ENCODE measurements around the gene KDM4F. TPM values are rescaled to one million over a fixed set of nuclear protein-coding genes. Genes with fewer than 3 reads are reported as not detected.

The KDM4F gene
- total and polyA plus RNA-seq, 2 of the 8 experiments (the other 6 are each of a cell fraction or from before 2014, with no cell fraction given): not detected

DNA sequence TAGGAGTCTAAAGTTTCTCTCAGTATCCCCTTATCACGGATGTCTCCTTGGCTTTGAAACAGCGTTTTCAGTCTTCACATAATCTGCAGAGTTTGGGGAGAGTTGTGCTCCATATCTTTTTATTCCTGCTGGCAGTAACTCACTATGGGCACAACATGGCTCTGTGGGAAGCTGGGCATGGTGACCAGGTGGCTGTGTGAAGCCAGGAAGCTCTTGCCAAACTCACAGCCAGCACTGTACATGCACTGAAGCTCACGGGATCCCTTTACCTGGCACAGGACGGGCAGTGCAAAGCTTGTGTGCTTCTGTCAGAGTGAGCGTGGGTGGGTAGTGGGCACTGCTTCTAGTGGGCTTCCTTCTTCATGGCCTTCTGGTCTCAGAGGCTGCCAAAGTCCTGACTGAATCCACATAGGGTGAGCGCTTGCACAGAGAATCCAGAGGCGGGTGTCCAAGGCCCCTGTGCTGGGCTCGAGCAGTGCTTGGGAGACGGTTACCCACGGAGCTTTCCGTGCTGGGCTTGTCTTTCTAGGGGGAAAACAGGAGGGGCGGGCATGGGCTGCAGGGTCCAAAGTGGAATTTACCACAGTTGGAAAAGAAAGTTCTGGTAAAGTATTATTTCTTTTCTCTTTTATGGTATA lies 34.9 kb upstream of the KDM4F start (continued):
- TF ChIP-seq, protein P1, sequence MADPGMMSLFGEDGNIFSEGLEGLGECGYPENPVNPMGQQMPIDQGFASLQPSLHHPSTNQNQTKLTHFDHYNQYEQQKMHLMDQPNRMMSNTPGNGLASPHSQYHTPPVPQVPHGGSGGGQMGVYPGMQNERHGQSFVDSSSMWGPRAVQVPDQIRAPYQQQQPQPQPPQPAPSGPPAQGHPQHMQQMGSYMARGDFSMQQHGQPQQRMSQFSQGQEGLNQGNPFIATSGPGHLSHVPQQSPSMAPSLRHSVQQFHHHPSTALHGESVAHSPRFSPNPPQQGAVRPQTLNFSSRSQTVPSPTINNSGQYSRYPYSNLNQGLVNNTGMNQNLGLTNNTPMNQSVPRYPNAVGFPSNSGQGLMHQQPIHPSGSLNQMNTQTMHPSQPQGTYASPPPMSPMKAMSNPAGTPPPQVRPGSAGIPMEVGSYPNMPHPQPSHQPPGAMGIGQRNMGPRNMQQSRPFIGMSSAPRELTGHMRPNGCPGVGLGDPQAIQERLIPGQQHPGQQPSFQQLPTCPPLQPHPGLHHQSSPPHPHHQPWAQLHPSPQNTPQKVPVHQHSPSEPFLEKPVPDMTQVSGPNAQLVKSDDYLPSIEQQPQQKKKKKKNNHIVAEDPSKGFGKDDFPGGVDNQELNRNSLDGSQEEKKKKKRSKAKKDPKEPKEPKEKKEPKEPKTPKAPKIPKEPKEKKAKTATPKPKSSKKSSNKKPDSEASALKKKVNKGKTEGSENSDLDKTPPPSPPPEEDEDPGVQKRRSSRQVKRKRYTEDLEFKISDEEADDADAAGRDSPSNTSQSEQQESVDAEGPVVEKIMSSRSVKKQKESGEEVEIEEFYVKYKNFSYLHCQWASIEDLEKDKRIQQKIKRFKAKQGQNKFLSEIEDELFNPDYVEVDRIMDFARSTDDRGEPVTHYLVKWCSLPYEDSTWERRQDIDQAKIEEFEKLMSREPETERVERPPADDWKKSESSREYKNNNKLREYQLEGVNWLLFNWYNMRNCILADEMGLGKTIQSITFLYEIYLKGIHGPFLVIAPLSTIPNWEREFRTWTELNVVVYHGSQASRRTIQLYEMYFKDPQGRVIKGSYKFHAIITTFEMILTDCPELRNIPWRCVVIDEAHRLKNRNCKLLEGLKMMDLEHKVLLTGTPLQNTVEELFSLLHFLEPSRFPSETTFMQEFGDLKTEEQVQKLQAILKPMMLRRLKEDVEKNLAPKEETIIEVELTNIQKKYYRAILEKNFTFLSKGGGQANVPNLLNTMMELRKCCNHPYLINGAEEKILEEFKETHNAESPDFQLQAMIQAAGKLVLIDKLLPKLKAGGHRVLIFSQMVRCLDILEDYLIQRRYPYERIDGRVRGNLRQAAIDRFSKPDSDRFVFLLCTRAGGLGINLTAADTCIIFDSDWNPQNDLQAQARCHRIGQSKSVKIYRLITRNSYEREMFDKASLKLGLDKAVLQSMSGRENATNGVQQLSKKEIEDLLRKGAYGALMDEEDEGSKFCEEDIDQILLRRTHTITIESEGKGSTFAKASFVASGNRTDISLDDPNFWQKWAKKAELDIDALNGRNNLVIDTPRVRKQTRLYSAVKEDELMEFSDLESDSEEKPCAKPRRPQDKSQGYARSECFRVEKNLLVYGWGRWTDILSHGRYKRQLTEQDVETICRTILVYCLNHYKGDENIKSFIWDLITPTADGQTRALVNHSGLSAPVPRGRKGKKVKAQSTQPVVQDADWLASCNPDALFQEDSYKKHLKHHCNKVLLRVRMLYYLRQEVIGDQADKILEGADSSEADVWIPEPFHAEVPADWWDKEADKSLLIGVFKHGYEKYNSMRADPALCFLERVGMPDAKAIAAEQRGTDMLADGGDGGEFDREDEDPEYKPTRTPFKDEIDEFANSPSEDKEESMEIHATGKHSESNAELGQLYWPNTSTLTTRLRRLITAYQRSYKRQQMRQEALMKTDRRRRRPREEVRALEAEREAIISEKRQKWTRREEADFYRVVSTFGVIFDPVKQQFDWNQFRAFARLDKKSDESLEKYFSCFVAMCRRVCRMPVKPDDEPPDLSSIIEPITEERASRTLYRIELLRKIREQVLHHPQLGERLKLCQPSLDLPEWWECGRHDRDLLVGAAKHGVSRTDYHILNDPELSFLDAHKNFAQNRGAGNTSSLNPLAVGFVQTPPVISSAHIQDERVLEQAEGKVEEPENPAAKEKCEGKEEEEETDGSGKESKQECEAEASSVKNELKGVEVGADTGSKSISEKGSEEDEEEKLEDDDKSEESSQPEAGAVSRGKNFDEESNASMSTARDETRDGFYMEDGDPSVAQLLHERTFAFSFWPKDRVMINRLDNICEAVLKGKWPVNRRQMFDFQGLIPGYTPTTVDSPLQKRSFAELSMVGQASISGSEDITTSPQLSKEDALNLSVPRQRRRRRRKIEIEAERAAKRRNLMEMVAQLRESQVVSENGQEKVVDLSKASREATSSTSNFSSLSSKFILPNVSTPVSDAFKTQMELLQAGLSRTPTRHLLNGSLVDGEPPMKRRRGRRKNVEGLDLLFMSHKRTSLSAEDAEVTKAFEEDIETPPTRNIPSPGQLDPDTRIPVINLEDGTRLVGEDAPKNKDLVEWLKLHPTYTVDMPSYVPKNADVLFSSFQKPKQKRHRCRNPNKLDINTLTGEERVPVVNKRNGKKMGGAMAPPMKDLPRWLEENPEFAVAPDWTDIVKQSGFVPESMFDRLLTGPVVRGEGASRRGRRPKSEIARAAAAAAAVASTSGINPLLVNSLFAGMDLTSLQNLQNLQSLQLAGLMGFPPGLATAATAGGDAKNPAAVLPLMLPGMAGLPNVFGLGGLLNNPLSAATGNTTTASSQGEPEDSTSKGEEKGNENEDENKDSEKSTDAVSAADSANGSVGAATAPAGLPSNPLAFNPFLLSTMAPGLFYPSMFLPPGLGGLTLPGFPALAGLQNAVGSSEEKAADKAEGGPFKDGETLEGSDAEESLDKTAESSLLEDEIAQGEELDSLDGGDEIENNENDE (IDR thresholded peaks at IDR 0.05; ENCODE audit: insufficient replicate concordance, low read length): no peak
- TF ChIP-seq EGR1 (IDR thresholded peaks at IDR 0.05; ENCODE audit: borderline replicate concordance, low read depth, low read length) (no peak), CREB1 (IDR thresholded peaks at IDR 0.05) (no peak), SRF (IDR thresholded peaks at IDR 0.05; ENCODE audit: low read depth, low read length) (no peak), EZH2 (IDR thresholded peaks at IDR 0.05; ENCODE audit: low read depth, low read length, severe bottlenecking) (no peak), SIN3A (conservative IDR thresholded peaks at IDR 0.05 in 1 of 2, IDR thresholded peaks at IDR 0.05 in 1 of 2; ENCODE audit: low read depth in 1 of 2, low read length in 2 of 2) (no peak), CHD2 (IDR thresholded peaks at IDR 0.05; ENCODE audit: low read length) (no peak), NRF1 (IDR thresholded peaks at IDR 0.05; ENCODE audit: low read depth, low read length) (no peak), CEBPB (IDR thresholded peaks at IDR 0.05; ENCODE audit: low read depth, low read length) (no peak)
- TF ChIP-seq, protein P2, sequence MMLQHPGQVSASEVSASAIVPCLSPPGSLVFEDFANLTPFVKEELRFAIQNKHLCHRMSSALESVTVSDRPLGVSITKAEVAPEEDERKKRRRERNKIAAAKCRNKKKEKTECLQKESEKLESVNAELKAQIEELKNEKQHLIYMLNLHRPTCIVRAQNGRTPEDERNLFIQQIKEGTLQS (IDR thresholded peaks at IDR 0.05; ENCODE audit: insufficient read depth, low read depth, low read length): no peak
